HL-60 (cell line): ENCODE measurements around the gene PTPRD.

ENCODE experiments used
- DNase-seq, 2 experiments: peaks; one replicate each; pipeline ENCODE4 v3.0.0-alpha.2; 2010 to 2020; ENCODE audit warnings: low read depth in 1 of 2, low spot score in 1 of 2
- H3K27ac ChIP-seq: fragments of 250-450 bp; sonication (Bioruptor Pico); replicated peaks from 2 replicates; pipeline ENCODE4 v1.5.1; 2020; ENCODE audit warnings: mild to moderate bottlenecking, moderate library complexity
- H3K27me3 ChIP-seq: fragments of 250-450 bp; sonication (Bioruptor Pico); 2 replicates; pipeline ENCODE4 v1.5.1; 2021; ENCODE audit warnings: mild to moderate bottlenecking, moderate library complexity; ENCODE audit not compliant: insufficient read depth, poor library complexity, severe bottlenecking
- H3K4me3 ChIP-seq: replicated peaks from 2 replicates; pipeline ENCODE4 v1.5.1; 2011; ENCODE audit warnings: mild to moderate bottlenecking, control low read depth, low read length; ENCODE audit not compliant: insufficient read depth
- CTCF ChIP-seq: IDR thresholded peaks from one replicate; pipeline ENCODE4 v1.5.1; 2011; ENCODE audit warnings: low read length, control low read depth, inconsistent platforms; ENCODE audit not compliant: insufficient read depth
- GABPA ChIP-seq: IDR thresholded peaks from 2 replicates; pipeline ENCODE4 v1.6.1; 2012; ENCODE audit warnings: low read depth
- POLR2AphosphoS5 ChIP-seq: IDR thresholded peaks from 2 replicates; pipeline ENCODE4 v1.6.1; 2012; ENCODE audit warnings: low read depth
- REST ChIP-seq: IDR thresholded peaks from 2 replicates; pipeline ENCODE4 v1.6.1; 2012; ENCODE audit warnings: low read depth; ENCODE audit not compliant: insufficient replicate concordance
- SPI1 ChIP-seq: IDR thresholded peaks from 2 replicates; pipeline ENCODE4 v1.6.1; 2012; ENCODE audit warnings: low read depth, mild to moderate bottlenecking, borderline replicate concordance

PTPRD gene

GRCh38 chr9:9574080-9574479 lies 1038.7 kb downstream of the PTPRD start:
- TF ChIP-seq REST (no peak), GABPA (no peak), POLR2AphosphoS5 (no peak)
- DNase-seq: no peak
- Histone ChIP-seq H3K4me3 (no peak overlapping the region), H3K27ac (no peak overlapping the region), H3K27me3 (no peaks in the 10 kb centered on the region)

GRCh38 chr9:9565700-9566099 lies 1047.1 kb downstream of the PTPRD start:
- TF ChIP-seq POLR2AphosphoS5 (no peak), SPI1 (no peak), GABPA (no peak), REST (no peak), CTCF (no peak)

GRCh38 chr9:9563817-9564216 lies 1049.0 kb downstream of the PTPRD start:
- no peak for DNase-seq
- H3K27me3 ChIP-seq: no peaks in the 10 kb centered on the region
- TF ChIP-seq CTCF: no peak
- TF ChIP-seq POLR2AphosphoS5: no peak
- TF ChIP-seq SPI1: no peak
- TF ChIP-seq REST: no peak
- no peak for TF ChIP-seq GABPA

More at GRCh38 chr9:9565700-9566099, 1047.1 kb downstream of the PTPRD start:
- H3K27ac ChIP-seq: no peak overlapping the region
- H3K4me3 ChIP-seq: no peak overlapping the region
- no peaks in the 10 kb centered on the region for H3K27me3 ChIP-seq
- DNase-seq: no peak

More at GRCh38 chr9:9563817-9564216, 1049.0 kb downstream of the PTPRD start:
- Histone ChIP-seq H3K4me3 (no peak overlapping the region), H3K27ac (no peak overlapping the region)
